ENCODE results near the gene SNTB2. TPM values are rescaled to one million over a fixed set of nuclear protein-coding genes. Genes with fewer than 3 reads are reported as not detected.

The SNTB2 gene
- total RNA-seq, 4 donors from 2014 or later = 13.3 to 36.8 (median 33.0) TPM

- intact Hi-C loops (cut with DNase I; ENCODE audit: low total_unique reads) = loop anchor here (1.0 kb wide), 2 partner anchors 10 to 18 kb away; partner anchors contain the start of genes COG8, NIP7 and VPS4A
- no peak for TF ChIP-seq POLR2A (IDR thresholded peaks at IDR 0.05)
- TF ChIP-seq, protein P1, sequence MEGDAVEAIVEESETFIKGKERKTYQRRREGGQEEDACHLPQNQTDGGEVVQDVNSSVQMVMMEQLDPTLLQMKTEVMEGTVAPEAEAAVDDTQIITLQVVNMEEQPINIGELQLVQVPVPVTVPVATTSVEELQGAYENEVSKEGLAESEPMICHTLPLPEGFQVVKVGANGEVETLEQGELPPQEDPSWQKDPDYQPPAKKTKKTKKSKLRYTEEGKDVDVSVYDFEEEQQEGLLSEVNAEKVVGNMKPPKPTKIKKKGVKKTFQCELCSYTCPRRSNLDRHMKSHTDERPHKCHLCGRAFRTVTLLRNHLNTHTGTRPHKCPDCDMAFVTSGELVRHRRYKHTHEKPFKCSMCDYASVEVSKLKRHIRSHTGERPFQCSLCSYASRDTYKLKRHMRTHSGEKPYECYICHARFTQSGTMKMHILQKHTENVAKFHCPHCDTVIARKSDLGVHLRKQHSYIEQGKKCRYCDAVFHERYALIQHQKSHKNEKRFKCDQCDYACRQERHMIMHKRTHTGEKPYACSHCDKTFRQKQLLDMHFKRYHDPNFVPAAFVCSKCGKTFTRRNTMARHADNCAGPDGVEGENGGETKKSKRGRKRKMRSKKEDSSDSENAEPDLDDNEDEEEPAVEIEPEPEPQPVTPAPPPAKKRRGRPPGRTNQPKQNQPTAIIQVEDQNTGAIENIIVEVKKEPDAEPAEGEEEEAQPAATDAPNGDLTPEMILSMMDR (IDR thresholded peaks at IDR 0.05 in 4 of 5, conservative IDR thresholded peaks at IDR 0.05 in 1 of 5) = no peak
- peak; percentile 34 to 42 for ATAC-seq
- peak overlapping the region; percentile 82 to 99 (median 95) for H3K27ac ChIP-seq
- peak overlapping the region; percentile 73 to 100 (median 93) for H3K4me3 ChIP-seq
- H3K36me3 ChIP-seq = peaks cover 0 to 31% of the 10 kb centered on the region in 2 donors
- no peaks in the 10 kb centered on the region for H3K9me3 ChIP-seq
- H3K4me1 ChIP-seq = peaks cover 49 to 61% of the 10 kb centered on the region in 2 donors
- H3K27me3 ChIP-seq = no peaks in the 10 kb centered on the region
- no peak for DNase-seq
- in situ Hi-C loops (cut with MboI; ENCODE audit: low sequenced_read_pairs in 4 of 4) = no loop called here
These were observed 142.7 kb downstream of the SNTB2 start for GRCh38 chr16:69329369-69330285.

GRCh38 chr16:69330286-69331109, 143.5 kb downstream of the SNTB2 start, which contains the start of gene PDF:
PDF (minus strand) TSS chr16:69330588; CDS start chr16:69330570, 18 bp downstream.
- intact Hi-C loops (cut with DNase I; ENCODE audit: low total_unique reads) (loop anchor here (1.0 kb wide), 2 partner anchors 9 to 19 kb away; partner anchors contain the start of genes COG8, NIP7 and VPS4A), in situ Hi-C loops (cut with MboI; ENCODE audit: low sequenced_read_pairs in 4 of 4) (no loop called here)
- peaks cover 0 to 40% of the 10 kb centered on the region in 2 donors for H3K36me3 ChIP-seq
- ATAC-seq (peak; percentile 86 to 93), DNase-seq (peak; percentile 89)
- peaks cover 46 to 52% of the 10 kb centered on the region in 2 donors for H3K4me1 ChIP-seq
- H3K27me3 ChIP-seq = no peaks in the 10 kb centered on the region
- peak; percentile 71 to 84 for TF ChIP-seq POLR2A (IDR thresholded peaks at IDR 0.05)
- TF ChIP-seq, protein P1 (IDR thresholded peaks at IDR 0.05 in 4 of 5, conservative IDR thresholded peaks at IDR 0.05 in 1 of 5) = peak in 1 of 5 experiments; percentile 22
- H3K27ac ChIP-seq = peak within 1 kb of the TSS; percentile 82 to 99 (median 95)
- no peaks in the 10 kb centered on the region for H3K9me3 ChIP-seq
- H3K4me3 ChIP-seq = peak within 1 kb of the TSS; percentile 73 to 100 (median 93)

DNA sequence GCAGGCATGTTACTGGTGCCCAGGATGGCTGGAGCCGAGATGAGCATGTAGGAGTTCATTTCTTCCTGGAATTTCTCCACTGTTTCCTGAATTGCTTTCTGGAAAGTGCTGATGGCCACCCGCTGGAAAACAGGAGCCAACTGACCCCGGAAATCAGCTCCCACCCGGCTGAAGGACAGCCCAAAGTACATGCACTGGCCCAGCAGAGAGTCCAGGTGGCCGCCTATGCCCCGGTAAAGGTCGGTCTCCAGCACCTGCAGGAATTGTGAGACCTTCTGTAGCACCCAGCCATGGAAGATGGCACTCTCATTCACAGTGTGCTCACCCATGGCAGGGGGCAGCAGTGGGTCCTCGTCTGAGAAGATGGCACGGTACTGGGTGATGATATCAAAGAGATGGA, 147.7 kb downstream of the SNTB2 start:
- in situ Hi-C loops (cut with MboI; ENCODE audit: low sequenced_read_pairs in 4 of 4) = no loop called here
- Histone ChIP-seq H3K4me1 (peaks cover 17 to 27% of the 10 kb centered on the region in 2 donors), H3K9me3 (no peaks in the 10 kb centered on the region), H3K27ac (no peak overlapping the region), H3K4me3 (no peak overlapping the region), H3K27me3 (no peaks in the 10 kb centered on the region), H3K36me3 (peaks cover 0 to 48% of the 10 kb centered on the region in 2 donors)
- TF ChIP-seq, protein P1 (IDR thresholded peaks at IDR 0.05 in 4 of 5, conservative IDR thresholded peaks at IDR 0.05 in 1 of 5) = no peak
- TF ChIP-seq POLR2A (IDR thresholded peaks at IDR 0.05) = no peak
- DNase-seq (no peak), ATAC-seq (no peak)
- intact Hi-C loops (cut with DNase I; ENCODE audit: low total_unique reads) = no loop called here

DNA sequence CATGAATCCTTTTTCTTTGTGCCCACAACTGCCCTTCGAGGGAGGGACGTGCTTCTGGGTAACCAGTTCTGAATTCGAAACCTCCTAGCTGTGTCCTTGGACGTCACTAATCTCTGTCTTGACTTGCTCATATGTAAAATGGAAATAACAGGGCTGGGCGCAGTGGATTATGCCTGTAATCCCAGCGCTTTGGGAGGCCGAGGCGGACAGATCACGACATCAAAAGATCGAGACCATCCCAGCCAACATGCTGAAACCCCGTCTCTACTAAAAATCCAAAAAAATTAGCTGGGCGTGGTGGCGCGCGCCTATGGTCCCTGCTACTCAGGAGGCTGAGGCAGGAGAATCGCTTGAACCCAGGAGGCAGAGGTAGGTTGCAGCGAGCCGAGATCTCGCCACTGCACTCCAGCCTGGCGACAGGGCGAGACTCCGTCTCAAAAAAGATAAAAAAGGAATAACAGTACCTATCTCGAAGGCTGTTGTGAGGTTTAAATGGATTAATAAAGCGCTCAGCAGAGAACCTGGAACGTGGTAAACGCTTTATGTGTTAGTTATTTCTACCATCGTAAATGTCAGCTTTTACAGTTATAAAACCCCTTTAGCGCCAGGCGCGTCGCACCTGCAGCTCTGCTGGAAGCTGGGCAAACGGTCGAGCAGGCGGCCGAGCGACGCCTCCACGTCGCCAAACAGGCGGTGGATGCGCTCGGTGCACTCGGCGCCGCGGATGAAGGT, 151.8 kb downstream of the SNTB2 start:
- H3K36me3 ChIP-seq = peaks cover 0 to 60% of the 10 kb centered on the region in 2 donors
- in situ Hi-C loops (cut with MboI; ENCODE audit: low sequenced_read_pairs in 4 of 4) = no loop called here

More for the DNA sequence above, 151.8 kb downstream of the SNTB2 start:
- peak overlapping the region; percentile 81 to 95 (median 90) for H3K4me3 ChIP-seq
- no peaks in the 10 kb centered on the region for H3K27me3 ChIP-seq
- intact Hi-C loops (cut with DNase I; ENCODE audit: low total_unique reads) = loop anchor here (1.0 to 2.0 kb wide), 3 partner anchors 8 to 46 kb away; partner anchors contain the start of genes PDF and VPS4A
- no peak for ATAC-seq
- DNase-seq = no peak
- H3K9me3 ChIP-seq = no peaks in the 10 kb centered on the region
- TF ChIP-seq POLR2A (IDR thresholded peaks at IDR 0.05) = no peak
- TF ChIP-seq, protein P1 (IDR thresholded peaks at IDR 0.05 in 4 of 5, conservative IDR thresholded peaks at IDR 0.05 in 1 of 5) = no peak
- H3K27ac ChIP-seq = peak overlapping the region; percentile 81 to 95 (median 94)
- H3K4me1 ChIP-seq = peaks cover 19 to 26% of the 10 kb centered on the region in 2 donors
